Effector CD8-positive, alpha-beta T cell (primary cell): ENCODE measurements around the gene DDR2.
"Not testable (repeated sequence)": the region's sequence is repeated elsewhere in the genome, so short reads cannot be mapped to it uniquely, and the experiment has no call there.

ENCODE experiments used
- DNase-seq: peaks from one replicate; lab custom pipeline; 2025; lab: John Stamatoyannopoulos, UW
- total RNA-seq, 4 experiments: gene quantifications; one replicate each; lab custom pipeline; 2026; lab: John Stamatoyannopoulos, UW

DDR2 gene
- 2.2 to 4.4 (median 2.8) reads per million in 4 experiments for total RNA-seq

DNA sequence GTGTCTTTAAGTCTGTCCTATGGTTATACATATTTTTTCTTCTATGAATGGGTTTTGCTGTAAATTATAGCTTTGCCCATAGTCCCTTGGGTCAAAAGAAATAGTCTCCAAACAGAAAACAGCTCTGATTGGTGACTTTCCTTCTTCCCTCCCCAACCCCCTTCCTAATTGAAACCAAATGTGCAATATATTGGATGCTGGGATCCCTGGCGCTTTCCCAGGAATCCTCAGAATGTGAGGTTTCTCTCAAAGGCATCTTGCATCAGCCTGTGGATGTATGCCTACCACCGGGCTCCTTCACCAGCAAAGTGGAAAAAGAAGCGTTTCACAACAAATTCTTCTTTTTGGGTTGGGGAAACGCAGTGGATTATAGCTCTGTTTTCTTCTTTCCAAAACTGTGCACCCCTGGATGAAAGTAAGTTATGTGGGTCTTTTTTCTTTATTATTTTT is at the start of gene DDR2:
Gene DDR2 (plus strand): TSS at position 248 of the 450 bp plus-strand sequence. CDS start 86,600 bp downstream, outside the sequence.
- DNase-seq: no peak

DNA sequence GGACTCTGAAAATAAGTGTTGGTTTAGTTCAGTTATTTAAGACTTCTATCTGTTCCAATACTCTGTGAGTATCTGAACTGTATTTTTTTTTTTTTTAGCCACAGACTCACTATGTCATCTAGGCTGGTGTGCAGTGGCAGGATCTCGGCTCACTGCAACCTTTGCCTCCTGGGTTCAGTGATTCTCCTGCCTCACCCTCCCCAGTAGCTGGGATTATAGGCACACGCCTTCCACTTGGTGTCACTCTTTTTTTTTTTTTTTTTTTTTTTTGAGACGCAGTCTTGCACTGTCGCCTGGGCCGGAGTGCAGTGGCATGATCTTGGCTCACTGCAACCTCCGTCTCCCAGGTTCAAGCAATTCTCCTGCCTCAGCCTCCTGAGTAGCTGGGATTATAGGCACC is 49.4 kb upstream of the DDR2 start:
- DNase-seq: not testable (repeated sequence)

DNA sequence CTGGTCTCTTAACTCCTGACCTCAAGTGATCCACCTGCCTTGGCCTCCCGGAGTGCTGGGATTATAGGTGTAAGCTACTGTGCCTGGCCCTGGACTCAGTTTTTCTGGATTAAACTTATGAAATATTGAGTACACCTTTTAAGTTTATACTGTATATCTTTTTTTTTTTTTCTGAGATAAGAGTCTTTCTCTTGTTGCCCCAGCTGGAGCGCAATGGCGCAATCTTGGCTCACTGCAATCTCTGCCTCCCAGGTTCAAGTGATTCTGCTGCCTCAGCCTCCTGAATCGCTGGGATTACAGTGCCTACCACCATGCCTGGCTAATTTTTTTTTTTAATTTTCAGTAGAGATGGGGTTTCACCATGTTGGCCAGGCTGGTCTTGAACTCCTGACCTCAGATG is 47.2 kb upstream of the DDR2 start:
- not testable (repeated sequence) for DNase-seq

DNA sequence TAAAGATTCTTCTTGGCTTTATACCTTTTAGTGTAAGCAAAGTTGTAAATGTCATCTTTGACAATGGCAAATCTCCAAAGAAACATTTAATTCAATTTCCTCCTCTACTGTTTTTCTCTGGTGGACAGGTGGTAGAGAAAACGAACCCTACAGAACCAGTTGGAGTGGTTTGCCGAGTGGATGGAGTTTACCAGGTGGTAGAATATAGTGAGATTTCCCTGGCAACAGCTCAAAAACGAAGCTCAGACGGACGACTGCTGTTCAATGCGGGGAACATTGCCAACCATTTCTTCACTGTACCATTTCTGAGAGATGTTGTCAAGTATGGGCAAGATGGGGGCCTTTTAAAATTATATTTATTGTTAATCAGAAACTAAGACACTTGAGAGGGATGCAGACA is 44.9 kb upstream of the DDR2 start:
- DNase-seq: no peak

DNA sequence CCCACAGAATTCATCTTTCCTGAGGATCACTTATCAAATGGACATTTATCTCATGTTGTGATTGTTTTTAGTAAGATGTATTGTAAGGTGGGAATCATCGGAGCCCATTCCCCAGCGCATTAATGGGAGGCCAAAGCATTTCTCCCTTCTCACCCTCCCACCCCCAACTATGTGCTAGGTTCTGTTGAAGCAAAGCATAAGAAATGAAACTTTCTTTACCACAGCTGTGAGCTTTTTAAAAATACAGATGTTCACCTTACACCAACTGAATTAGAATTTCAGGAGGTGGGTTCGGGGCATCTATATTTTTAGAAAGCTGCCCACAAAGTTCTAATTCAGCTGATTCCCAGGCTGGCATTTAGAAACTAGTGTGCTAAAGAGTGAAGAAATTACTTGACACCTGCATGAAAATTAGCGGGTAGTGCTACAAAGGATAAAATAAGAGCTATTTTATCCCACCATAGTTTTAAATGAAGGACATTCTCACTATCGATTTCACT is 44.5 kb upstream of the DDR2 start:
- no peak for DNase-seq

DNA sequence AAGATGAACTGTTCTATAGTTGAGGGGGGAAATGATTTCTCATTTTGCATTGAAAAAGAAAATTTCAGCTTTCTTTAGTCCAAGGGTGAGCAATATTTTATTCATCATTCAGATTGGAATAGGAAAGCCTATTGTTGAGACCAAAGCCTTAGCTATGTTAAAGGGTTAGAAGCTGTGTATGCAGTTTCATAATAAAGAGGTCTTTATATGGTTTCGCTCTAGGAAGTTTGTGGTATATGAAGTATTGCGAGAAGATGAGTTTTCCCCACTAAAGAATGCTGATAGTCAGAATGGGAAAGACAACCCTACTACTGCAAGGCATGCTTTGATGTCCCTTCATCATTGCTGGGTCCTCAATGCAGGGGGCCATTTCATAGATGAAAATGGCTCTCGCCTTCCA is 42.2 kb upstream of the DDR2 start:
- no peak for DNase-seq

DNA sequence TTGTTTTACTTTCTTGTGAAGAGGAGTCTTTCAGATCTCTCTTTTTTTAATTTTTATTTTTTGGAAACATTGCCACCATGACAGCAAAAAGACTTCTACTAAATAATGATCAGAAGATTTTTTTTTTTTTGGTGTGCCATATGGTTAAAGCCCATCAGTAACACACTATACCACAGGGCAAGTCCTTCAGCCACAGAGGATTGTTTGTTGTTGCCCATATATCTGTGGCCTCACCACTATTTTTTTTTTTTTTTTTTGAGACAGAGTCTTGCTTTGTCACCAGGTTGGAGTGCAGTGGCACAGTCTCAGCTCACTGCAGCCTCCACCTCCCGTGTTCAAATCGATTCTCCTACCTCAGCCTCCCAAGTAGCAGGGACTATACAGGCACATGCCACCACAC is 41.6 kb upstream of the DDR2 start:
- no peak for DNase-seq

DNA sequence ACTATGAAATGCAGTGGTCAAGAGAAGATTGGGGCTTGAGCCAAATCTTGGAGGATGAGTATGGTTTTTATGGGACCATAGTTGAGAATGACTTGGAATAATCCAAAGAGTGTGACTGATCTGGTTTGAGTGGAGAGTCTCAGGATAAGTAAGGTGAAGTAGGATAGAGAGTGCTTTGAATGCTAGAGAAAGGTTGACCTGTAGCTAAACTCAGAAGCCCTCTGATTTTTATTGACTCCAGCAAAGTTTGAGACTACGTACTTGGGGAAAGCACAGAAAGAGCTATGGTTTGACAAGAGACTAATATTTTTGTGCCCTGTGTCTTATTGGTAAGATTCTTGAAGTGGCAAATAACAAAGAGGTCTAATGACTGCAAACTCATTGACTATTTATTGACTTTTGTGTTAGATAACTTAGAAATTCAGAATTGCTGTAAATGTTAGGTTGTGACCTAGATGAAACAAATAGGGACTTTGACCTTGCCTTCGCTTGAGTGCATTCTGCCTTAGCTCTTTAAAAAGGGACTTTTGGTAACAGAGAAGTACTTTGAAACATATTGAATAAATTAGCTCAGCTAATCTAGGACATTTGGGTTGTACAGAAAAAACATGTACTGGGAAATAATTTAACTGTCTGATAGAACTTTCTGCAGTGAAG is 35.6 kb upstream of the DDR2 start:
- DNase-seq: no peak

DNA sequence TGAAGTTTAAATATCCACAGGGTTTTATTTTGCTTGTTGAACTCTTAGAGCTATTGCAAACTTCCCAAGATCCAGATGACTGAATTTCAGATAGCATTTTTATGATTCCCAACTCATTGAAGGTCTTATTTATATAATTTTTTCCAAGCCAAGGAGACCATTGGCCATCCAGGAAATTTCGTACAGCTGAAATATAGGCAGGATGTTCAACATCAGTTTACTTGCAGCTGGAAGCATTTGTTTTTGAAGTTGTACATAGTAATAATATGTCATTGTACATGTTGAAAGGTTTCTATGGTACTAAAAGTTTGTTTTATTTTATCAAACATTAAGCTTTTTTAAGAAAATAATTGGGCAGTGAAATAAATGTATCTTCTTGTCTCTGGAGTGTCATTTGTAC is 32.8 kb upstream of the DDR2 start:
- DNase-seq: no peak

DNA sequence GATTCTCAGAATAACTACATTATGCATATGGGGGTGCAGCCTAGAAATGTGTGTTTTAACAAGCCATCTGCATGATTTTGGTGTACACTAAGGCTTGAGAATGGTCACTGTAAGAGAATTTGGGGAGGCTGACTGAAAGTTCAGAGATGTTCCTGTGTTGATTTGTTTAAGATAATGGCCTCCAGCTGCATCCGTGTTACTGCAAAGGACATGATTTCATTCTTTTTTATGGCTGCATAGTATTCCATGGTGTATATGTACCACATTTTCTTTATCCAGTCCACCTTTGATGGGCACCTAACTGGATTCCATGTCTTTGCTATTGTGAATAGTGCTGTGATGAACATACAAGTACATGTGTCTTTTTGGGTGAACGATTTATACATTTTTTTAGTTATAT is 29.1 kb upstream of the DDR2 start:
- DNase-seq: not testable (repeated sequence)

DNA sequence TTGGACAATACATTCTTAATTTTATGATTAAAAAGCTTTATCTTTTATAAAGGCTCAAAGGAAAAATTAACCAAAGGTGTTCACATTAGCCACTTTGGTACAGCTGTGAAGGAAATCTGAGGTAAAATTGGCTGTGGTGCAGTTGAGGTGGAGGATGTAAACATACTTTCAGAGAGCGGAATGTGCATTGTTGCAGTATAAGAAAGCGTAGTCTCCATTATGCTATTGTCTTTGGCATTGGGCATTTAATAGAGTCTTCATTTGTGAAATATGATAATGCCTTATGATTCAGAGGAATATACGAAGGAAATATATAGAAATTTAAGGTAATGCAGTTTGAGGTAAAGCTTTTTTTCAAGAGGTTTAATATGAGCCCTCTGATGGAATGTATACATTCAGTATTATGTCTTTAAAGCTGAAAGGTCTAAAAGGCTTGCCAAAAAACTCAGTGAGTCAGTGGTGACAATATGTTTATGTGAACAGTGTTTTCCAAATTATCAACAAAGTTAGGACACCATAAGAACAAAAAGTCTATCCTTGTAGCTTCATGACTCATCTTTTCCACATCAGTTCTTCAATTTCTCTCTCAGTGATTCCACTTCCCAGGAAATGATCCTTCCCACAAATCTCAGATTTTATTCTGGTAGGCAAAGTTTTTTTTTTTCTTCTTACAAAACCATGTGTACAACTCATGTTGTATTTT is 26.9 kb upstream of the DDR2 start:
- no peak for DNase-seq

DNA sequence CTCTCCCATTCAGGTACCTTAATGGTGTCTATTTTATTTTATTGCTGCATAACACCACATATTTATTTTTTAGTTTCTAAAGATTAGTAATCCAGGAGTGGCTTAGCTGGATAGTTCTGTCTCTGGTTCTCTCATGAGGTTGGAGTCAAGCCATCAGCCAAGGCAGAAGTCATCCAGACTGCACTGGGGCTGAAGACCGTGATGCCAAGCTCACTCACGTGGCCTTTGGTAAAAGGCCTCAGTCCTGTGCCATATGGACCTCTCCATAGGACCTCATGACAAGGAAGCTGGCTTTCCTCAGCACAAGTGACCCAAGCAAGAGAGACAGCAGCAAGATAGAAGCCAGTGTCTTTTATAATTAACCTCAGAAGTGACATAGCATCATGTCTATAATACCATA is 23.0 kb upstream of the DDR2 start:
- no peak for DNase-seq

DNA sequence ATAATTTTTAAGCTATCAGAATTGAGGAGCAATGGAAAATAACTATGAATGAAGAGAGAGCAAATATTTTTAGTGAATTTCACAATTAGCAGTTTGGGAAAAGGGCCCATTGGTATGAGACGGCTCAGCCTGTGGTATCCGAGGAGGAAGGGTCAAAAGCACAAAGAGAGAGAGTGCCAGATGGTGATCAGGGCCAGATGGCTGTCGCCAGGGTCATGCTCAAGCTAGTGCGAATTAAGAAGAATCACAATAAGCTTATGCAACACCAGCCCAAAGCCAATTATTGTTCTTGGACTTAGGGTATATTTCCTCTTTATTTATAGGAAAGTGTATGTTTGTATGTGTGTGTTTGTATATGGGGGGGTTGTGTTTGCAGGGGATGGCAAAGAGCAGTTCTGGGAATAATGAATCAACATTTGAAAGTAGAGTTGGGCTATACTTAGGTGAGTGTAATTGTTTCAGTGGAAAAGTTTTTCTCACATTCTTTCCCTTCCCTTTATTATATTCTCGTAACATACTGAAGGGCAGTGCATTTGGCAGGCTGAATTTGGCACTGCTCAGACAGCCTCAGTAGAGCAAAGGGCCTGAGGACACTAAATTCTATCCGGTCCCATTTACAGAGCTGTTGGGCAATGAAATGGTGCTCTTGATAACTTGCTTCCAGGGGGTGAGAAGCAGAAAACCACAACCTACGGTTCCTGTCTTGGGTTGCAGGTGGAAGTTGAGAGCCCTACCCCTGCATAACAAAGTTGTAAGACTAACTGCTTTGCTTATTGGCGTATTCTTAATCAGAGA is 19.5 kb upstream of the DDR2 start:
- DNase-seq: no peak

DNA sequence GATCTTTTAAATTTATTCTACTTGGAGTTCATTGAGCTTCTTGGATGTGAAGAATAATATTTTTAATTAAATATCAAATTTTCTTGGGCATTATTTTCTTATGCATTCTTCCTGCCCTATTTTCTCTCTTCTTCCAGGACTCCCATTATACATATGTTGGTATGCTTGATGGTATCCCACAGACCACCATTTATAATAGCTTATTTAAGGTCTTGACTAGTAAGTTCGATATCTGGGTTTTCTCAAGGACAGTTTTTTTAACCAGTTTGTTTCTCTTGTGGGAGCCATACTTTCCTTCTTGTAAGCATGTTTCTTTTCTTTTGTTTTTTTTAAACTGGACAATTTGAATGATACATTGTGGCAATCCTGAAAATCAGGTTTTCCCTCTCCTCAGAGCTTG is 15.4 kb upstream of the DDR2 start:
- no peak for DNase-seq

DNA sequence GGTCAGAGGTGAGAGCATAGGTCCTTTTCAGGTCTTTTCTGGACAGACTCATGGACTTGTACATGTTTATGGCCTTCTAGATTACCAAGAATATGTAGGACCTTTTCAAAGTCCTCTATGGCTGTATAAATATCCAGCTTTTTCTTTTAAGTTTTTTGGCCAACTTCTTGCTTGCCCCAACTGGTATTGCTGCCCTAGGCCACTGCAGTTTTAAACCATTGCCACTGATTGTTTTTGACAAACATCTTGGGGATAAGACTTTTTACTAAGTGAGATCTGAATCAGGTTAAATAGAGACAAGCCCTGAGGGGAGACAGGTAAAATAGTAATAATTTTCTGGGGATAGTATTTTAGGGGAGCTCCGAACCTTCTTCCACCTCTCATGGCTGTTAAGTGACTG is 14.8 kb upstream of the DDR2 start:
- no peak for DNase-seq

DNA sequence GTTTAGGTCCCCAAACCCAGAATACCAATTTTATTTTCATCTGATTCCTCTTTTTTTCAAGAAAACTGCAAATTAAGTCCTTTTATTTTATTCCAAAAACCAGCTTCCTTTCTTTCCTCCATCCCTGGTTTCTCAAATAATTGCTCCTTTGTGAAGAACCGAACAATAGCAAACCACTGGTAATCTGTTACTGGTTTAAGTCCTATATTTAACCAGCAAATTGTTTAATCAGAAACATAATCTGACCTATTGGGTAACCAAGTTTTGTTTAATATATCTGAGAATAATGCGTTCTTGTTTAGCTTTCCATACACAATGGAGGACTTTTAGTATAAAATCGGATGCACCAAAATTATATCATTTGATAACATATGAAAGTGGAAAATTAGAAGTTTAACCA is 13.2 kb upstream of the DDR2 start:
- no peak for DNase-seq

DNA sequence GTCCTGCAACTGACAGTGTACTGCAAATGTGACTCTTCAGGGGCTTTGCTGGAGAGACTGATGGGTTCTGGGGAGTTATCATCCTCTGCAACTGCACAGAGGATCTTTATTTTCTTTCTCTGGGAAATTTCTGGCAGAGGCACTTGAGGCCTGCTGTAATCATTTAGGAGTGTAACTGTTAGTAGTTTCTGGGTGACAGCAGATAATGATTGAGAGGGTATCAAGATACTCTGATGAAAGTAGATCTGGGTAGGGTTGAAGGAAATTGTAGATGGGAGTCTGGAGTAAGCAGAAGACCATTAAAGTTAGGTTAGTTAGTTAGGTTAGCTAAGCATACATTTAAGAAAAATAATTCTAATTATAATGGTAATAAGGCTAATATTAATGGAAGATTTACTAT is 11.0 kb upstream of the DDR2 start:
- DNase-seq: no peak

DNA sequence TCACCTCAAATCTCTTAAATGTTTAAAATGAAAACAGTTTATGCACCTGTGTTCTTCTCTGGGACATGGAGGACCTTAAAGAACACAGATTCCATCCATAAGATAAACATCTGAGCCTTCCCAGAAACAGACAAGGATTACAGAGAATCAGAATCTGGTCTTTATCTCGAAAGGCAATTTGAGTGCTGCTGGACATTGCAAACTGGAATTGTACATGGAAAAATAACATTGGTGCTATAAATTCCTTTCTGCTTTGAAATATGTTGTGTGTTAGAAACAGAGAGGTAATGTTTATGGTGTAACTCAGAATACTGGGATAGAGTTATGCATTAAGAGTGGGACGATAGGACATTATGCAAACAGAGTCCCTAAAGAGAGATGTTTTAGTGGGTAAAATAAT is 6.6 kb upstream of the DDR2 start:
- no peak for DNase-seq

DNA sequence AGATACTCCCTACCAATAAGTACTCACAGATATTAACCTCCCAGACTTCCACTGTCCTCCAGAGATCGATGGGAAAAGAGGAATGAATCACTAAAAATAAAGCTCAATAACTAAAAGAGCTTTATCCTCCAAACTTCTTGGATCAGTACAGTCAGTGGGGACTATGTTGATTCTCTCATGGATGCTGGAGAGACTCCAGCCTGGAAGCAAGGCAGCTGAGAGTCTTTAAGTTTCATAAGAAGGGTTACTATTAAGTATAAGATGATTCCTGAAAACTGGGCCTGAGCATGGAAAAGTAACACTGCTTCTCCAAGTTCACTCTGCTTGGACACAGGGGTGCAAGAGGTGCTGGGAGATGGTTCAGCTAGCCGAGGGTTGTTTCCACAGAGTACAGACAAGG is 6.2 kb upstream of the DDR2 start:
- DNase-seq: no peak

DNA sequence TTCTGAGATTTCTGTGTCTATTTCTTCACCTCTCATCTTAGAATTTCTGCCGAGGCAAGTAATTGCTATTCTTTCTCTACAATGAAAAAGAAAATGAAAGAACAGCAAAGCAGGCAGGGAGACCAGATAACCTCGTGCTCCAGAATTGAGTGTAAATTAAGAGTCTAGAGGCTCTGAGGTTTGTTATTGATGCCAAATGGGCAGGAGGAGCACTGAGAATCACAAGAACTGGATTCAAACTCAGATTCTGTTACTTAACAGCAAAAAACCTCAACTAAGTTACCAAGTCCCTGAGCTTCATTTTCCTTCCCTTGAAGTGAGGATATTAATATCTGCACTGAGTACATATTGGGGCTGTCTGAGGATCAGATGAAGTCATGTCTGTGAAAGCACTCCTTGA is 5.5 kb upstream of the DDR2 start:
- DNase-seq: no peak

DNA sequence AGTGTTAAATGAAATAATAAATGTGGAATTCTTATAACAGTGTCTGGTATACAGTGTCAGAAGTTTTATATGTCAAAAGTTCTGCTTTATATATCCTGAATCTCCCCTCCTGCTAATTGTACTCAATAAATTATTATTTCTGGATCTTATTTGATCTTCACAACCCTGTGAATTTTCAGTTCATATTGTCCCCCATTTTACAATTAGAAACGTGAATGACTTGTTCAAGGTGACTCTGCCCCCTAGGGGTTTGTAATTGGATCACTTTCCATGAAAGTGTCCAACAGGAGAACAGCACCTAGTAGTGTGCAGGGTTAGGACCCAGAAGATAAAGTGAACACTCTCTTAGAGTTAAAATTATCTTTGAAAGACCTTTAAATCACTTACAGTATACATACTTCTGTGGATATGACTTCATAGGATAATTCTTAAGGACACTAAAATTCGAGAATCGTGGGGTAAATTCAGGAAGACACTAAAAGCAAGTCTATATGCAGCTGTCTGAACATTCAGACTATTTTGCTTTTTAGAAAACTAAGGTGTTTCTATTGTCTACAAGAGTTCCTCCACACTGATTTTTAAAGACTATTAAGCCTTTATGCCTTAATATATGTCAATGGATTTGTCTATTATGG is 4.5 kb upstream of the DDR2 start:
- no peak for DNase-seq

DNA sequence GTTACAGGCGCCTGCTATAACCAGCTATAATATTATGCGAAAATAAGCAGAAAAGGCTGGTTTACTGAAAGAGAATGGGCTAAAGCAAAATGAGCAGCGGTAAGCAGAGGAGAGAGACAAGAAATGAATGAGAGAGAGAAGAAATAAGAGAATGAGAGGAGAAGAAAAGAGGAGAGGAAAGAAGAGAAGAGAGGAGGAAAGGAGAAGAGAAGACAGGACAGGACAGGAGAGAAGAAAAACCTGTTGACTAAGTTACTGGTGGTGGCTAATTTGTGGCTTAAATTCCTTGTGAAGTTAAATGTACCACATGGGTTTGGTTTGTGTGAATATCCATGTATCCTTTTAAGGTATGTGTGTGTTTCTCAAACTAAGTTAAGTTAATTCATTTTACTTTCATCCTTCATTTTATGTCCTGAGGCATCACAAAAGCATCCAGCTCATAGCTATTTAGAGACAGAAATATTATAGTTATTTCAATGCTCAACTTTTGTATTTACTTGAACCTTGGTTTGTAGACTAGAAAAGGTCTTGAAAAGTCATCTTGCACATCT is 3.1 kb upstream of the DDR2 start:
- no peak for DNase-seq
